Suprapubic skin (tissue), 3 donors: Measurements from ENCODE around the gene ANKRD31.

Source experiments
- EP300 ChIP-seq: sonication (generic); formaldehyde crosslinking; IDR thresholded peaks from one replicate; pipeline ENCODE4 v1.6.1; 2017; ENCODE audit warnings: antibody characterized with exemption
- POLR2A ChIP-seq, 2 donors: fragments of 450-650 bp; IDR thresholded peaks; one replicate each; pipeline ENCODE4 v1.6.1; 2017; ENCODE audit warnings: antibody characterized with exemption in 2 of 2, mild to moderate bottlenecking in 2 of 2, moderate library complexity in 2 of 2
- TF ChIP-seq, protein P1 (sequence below), 2 donors: fragments of 200-600 bp in 1 of 2; fragments of 450-650 bp in 1 of 2; sonication (generic) in 1 of 2; IDR thresholded peaks; one replicate each; pipeline ENCODE4 v1.5.1; 2016 to 2019; ENCODE audit warnings: antibody characterized with exemption in 2 of 2, mild to moderate bottlenecking in 1 of 2, moderate library complexity in 1 of 2

DNA sequence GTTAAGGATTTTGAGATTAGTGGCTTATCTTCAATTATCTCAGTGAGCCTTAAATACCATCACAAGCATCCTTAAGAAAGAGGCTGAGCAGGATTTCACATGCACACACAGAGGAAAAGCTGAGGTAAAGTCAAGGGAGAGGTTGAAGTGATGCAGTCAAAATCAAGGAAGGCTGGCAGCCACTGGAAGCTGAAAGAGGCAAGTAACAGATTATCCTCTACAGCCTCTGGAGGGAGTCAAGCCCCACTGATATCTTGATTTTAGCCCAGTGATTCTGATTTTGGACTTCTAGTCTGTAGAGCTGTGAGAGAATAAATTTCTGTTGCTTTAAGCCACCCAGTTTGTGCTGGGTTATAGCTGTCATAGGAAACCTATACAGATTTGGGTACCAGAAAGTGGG, 80.1 kb downstream of the ANKRD31 start:
- TF ChIP-seq POLR2A (IDR thresholded peaks at IDR 0.05) (no peak), EP300 (no peak)
- TF ChIP-seq, protein P1, sequence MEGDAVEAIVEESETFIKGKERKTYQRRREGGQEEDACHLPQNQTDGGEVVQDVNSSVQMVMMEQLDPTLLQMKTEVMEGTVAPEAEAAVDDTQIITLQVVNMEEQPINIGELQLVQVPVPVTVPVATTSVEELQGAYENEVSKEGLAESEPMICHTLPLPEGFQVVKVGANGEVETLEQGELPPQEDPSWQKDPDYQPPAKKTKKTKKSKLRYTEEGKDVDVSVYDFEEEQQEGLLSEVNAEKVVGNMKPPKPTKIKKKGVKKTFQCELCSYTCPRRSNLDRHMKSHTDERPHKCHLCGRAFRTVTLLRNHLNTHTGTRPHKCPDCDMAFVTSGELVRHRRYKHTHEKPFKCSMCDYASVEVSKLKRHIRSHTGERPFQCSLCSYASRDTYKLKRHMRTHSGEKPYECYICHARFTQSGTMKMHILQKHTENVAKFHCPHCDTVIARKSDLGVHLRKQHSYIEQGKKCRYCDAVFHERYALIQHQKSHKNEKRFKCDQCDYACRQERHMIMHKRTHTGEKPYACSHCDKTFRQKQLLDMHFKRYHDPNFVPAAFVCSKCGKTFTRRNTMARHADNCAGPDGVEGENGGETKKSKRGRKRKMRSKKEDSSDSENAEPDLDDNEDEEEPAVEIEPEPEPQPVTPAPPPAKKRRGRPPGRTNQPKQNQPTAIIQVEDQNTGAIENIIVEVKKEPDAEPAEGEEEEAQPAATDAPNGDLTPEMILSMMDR (IDR thresholded peaks at IDR 0.05), result no peak
